Hematopoietic multipotent progenitor cell treated with erythropoietin and hydrocortisone succinate and interleukin-3 and kit ligand, for 4 days (in vitro differentiated cells): ENCODE measurements around the gene GRXCR2.
"Not testable (repeated sequence)": the region's sequence is repeated elsewhere in the genome, so short reads cannot be mapped to it uniquely, and the experiment has no call there.

ENCODE experiments used
- DNase-seq: peaks from one replicate; pipeline ENCODE4 v3.0.0-alpha.2; 2015

GRXCR2 gene

GRCh38 chr5:145874765-145875164 is 2.0 kb upstream of the GRXCR2 start:
- no peak for DNase-seq

GRCh38 chr5:145872486-145872885 is 328 bp downstream of the GRXCR2 start:
- DNase-seq = no peak

- DNase-seq = no peak
These were observed 3.1 kb downstream of the GRXCR2 start for GRCh38 chr5:145869753-145870152.

GRCh38 chr5:145867806-145868205 is 5.0 kb downstream of the GRXCR2 start:
- DNase-seq = no peak

- DNase-seq = not testable (repeated sequence)
These were observed 8.4 kb downstream of the GRXCR2 start for GRCh38 chr5:145864432-145864831.

GRCh38 chr5:145863003-145863402 is 9.8 kb downstream of the GRXCR2 start:
- DNase-seq = no peak

GRCh38 chr5:145859897-145860296 is 12.9 kb downstream of the GRXCR2 start:
- peak; percentile 54 for DNase-seq

- DNase-seq = no peak
These were observed 13.4 kb downstream of the GRXCR2 start for GRCh38 chr5:145859453-145859852.

- peak; percentile 30 for DNase-seq
These were observed 13.9 kb downstream of the GRXCR2 start for GRCh38 chr5:145858959-145859358.

- DNase-seq = peak; percentile 78
These were observed 16.5 kb downstream of the GRXCR2 start for GRCh38 chr5:145856285-145856818.

GRCh38 chr5:145855763-145856267 is 17.0 kb downstream of the GRXCR2 start:
- peak; percentile 56 for DNase-seq

GRCh38 chr5:145854651-145855258 is 18.1 kb downstream of the GRXCR2 start:
- peak; percentile 98 for DNase-seq

GRCh38 chr5:145853781-145854376 is 18.9 kb downstream of the GRXCR2 start:
- no peak for DNase-seq

GRCh38 chr5:145852990-145853389 is 19.8 kb downstream of the GRXCR2 start:
- DNase-seq = no peak

GRCh38 chr5:145848854-145849253 is 24.0 kb downstream of the GRXCR2 start:
- DNase-seq = peak; percentile 46

GRCh38 chr5:145847499-145848497 is 25.0 kb downstream of the GRXCR2 start:
- DNase-seq = no peak

- DNase-seq = no peak
These were observed 26.7 kb downstream of the GRXCR2 start for GRCh38 chr5:145846081-145846480.

- no peak for DNase-seq
These were observed 31.5 kb downstream of the GRXCR2 start for GRCh38 chr5:145841299-145841698.

GRCh38 chr5:145840458-145841132 is 32.2 kb downstream of the GRXCR2 start:
- DNase-seq = no peak

GRCh38 chr5:145838276-145838675 is 34.5 kb downstream of the GRXCR2 start:
- no peak for DNase-seq

- peak; percentile 40 for DNase-seq
These were observed 36.6 kb downstream of the GRXCR2 start for GRCh38 chr5:145836241-145836640.

GRCh38 chr5:145835848-145836239 is 37.0 kb downstream of the GRXCR2 start:
- peak; percentile 41 for DNase-seq
